A549 (cell line): ENCODE results near the gene TOMM20.

ENCODE experiments used
- CTCF ChIP-seq: fragments of >200 bp; sonication (Bioruptor Twin); formaldehyde crosslinking; IDR thresholded peaks from 3 replicates; pipeline ENCODE4 v1.5.1; 2016
- EHMT2 ChIP-seq: fragments of 200-600 bp; sonication (generic); IDR thresholded peaks from 2 replicates; pipeline ENCODE4 v1.6.1; 2016; ENCODE audit warnings: antibody characterized with exemption, low read depth, mild to moderate bottlenecking, moderate library complexity
- EP300 ChIP-seq, 2 experiments: fragments of >200 bp; sonication (Bioruptor Twin); formaldehyde crosslinking; IDR thresholded peaks; 2 replicates in 1 of 2; 3 replicates in 1 of 2; pipeline ENCODE4 v1.6.1; 2016 to 2017
- HDAC2 ChIP-seq: fragments of 200-600 bp; sonication (generic); IDR thresholded peaks from 2 replicates; pipeline ENCODE4 v1.6.1; 2016
- MAFK ChIP-seq: fragments of 450-650 bp; IDR thresholded peaks from 2 replicates; pipeline ENCODE4 v1.6.1; 2014; ENCODE audit not compliant: partially characterized antibody
- MYC ChIP-seq: IDR thresholded peaks from 2 replicates; pipeline ENCODE4 v1.6.1; 2012; ENCODE audit warnings: mild to moderate bottlenecking, inconsistent platforms, low read length, improper control_type of control experiment, borderline replicate concordance
- RFX5 ChIP-seq: fragments of 450-650 bp; IDR thresholded peaks from 2 replicates; pipeline ENCODE4 v1.7.1; 2014; ENCODE audit warnings: antibody characterized with exemption, mild to moderate bottlenecking, moderate library complexity
- SMC3 ChIP-seq: fragments of >200 bp; sonication (Bioruptor Twin); formaldehyde crosslinking; IDR thresholded peaks from 3 replicates; pipeline ENCODE4 v1.6.1; 2018; ENCODE audit warnings: inconsistent platforms
- TF ChIP-seq, protein P1 (sequence below): IDR thresholded peaks from 2 replicates; pipeline ENCODE4 v1.6.1; 2012; ENCODE audit warnings: low read depth, borderline replicate concordance

DNA sequence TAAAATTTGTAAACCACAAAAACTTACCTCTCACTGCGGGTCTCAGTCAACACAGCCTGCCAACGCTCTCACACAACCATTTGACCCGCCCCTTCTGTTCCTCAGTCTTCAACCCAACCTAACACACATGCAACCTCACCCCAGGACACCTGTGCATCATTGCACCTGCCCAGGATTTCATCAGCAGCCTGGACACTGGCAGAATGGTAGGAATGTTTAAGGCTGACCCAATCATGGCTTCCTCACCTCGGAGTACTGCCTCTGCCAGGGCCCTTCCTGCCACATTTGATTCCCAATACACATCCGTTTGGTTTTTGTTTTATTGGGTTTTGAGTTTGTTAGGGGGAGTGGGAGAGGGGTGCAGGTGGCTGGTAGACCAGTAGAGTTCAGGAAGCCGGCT, 40.7 kb downstream of the TOMM20 start:
- TF ChIP-seq, protein P1, sequence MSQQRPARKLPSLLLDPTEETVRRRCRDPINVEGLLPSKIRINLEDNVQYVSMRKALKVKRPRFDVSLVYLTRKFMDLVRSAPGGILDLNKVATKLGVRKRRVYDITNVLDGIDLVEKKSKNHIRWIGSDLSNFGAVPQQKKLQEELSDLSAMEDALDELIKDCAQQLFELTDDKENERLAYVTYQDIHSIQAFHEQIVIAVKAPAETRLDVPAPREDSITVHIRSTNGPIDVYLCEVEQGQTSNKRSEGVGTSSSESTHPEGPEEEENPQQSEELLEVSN, result no peak
- TF ChIP-seq EP300 (IDR thresholded peaks at IDR 0.05), result no peak
- no peak for TF ChIP-seq MAFK
- no peak for TF ChIP-seq SMC3
- no peak for TF ChIP-seq CTCF
- no peak for TF ChIP-seq MYC
- no peak for TF ChIP-seq HDAC2
- TF ChIP-seq EHMT2, result no peak
- TF ChIP-seq RFX5, result no peak
